B cell (primary cell): Measurements from ENCODE around the gene CCDC146. TPM values are rescaled to one million over a fixed set of nuclear protein-coding genes. Genes with fewer than 3 reads are reported as not detected.

Experiments used
- ATAC-seq: fragments of 200-7000 bp; cut with Tn5 transposase; one replicate; pipeline ENCODE4 v1.10.0; 2021; ENCODE audit warnings: low read depth, mild to moderate bottlenecking, moderate number of reproducible peaks, moderate library complexity
- CTCF ChIA-PET: fragments of 350-600 bp; sonication (Branson Sonifier 250); formaldehyde crosslinking; loops from one replicate; lab custom pipeline; 2021; ENCODE audit warnings: antibody characterized with exemption, inconsistent platforms; lab: Charles Lee
- POLR2A ChIA-PET: fragments of 350-600 bp; sonication (Branson Sonifier 250); formaldehyde crosslinking; loops from one replicate; lab custom pipeline; 2021; ENCODE audit warnings: antibody characterized with exemption; lab: Charles Lee
- DNase-seq: peaks from one replicate; pipeline ENCODE4 v3.0.0; 2013
- H2AFZ ChIP-seq: 2 replicates; pipeline ENCODE4 v1.6.1; 2012; ENCODE audit warnings: mild to moderate bottlenecking, low read depth, low read length; ENCODE audit not compliant: insufficient read depth, poor library complexity, severe bottlenecking
- H3K27ac ChIP-seq, 2 donors: 1 replicate in 1 of 2; 2 replicates in 1 of 2; pipeline ENCODE4 v1.5.1; 2012 to 2013; ENCODE audit warnings: low read length in 2 of 2, mild to moderate bottlenecking in 2 of 2, moderate library complexity in 1 of 2
- H3K27me3 ChIP-seq, 4 experiments: fragments of 200-600 bp in 1 of 4; sonication (generic) in 1 of 4; replicated peaks in 1 of 4; 1 replicate in 2 of 4; 2 replicates in 2 of 4; pipeline versions ENCODE4 v1.6.1 to v1.7.0; 2013 to 2016; ENCODE audit warnings: low read length in 3 of 4, mild to moderate bottlenecking in 2 of 4, mixed read lengths in 1 of 4, moderate library complexity in 1 of 4; ENCODE audit not compliant: insufficient read depth in 4 of 4, control insufficient read depth in 3 of 4; ENCODE audit errors: control extremely low read depth in 1 of 4
- H3K36me3 ChIP-seq, 2 experiments: replicated peaks in 1 of 2; 1 replicate in 1 of 2; 2 replicates in 1 of 2; pipeline versions ENCODE4 v1.6.1 to v1.7.1; 2013; ENCODE audit warnings: low read length in 1 of 2; ENCODE audit not compliant: insufficient read depth in 2 of 2, control insufficient read depth in 1 of 2; ENCODE audit errors: control extremely low read depth in 1 of 2, extremely low read depth in 1 of 2
- H3K4me1 ChIP-seq, 2 donors: fragments of 200-600 bp in 1 of 2; sonication (generic) in 1 of 2; 1 replicate in 1 of 2; 2 replicates in 1 of 2; pipeline versions ENCODE4 v1.5.1 to v1.6.1; 2013 to 2017; ENCODE audit warnings: low read length in 2 of 2; ENCODE audit not compliant: control insufficient read depth in 2 of 2, insufficient read depth in 2 of 2
- H3K4me2 ChIP-seq: replicated peaks from 2 replicates; pipeline ENCODE3; 2012; ENCODE audit warnings: mild to moderate bottlenecking, low read depth, low read length; ENCODE audit not compliant: poor library complexity, severe bottlenecking
- H3K4me3 ChIP-seq, 5 experiments: fragments of 200-600 bp in 1 of 5; sonication (generic) in 1 of 5; 1 replicate in 3 of 5; 2 replicates in 2 of 5; pipeline versions ENCODE4 v1.5.1 to v1.7.0; 2011 to 2016; ENCODE audit warnings: low read length in 4 of 5, mild to moderate bottlenecking in 4 of 5, low read depth in 2 of 5, control low read depth in 1 of 5, moderate library complexity in 1 of 5; ENCODE audit not compliant: insufficient read depth in 1 of 5; ENCODE audit errors: control extremely low read depth in 1 of 5, extremely low read depth in 1 of 5
- H3K79me2 ChIP-seq: fragments of 200-600 bp; sonication (generic); one replicate; pipeline ENCODE4 v1.6.0; 2016; ENCODE audit warnings: low read length; ENCODE audit not compliant: control insufficient read depth, insufficient read depth
- H3K9ac ChIP-seq: fragments of 200-600 bp; sonication (generic); 2 replicates; pipeline ENCODE4 v1.6.1; 2017; ENCODE audit warnings: mild to moderate bottlenecking, low read length, moderate library complexity
- H3K9me3 ChIP-seq, 3 donors: one replicate each; pipeline versions ENCODE4 v1.6.1 to v1.7.1; 2013; ENCODE audit warnings: low read length in 2 of 3; ENCODE audit not compliant: control insufficient read depth in 2 of 3, insufficient read depth in 1 of 3; ENCODE audit errors: control extremely low read depth in 1 of 3
- H4K20me1 ChIP-seq: 2 replicates; pipeline ENCODE4 v1.6.0; 2012; ENCODE audit warnings: mild to moderate bottlenecking, low read length; ENCODE audit not compliant: insufficient read depth, control insufficient read depth, poor library complexity, severe bottlenecking
- H3K27ac Mint-ChIP-seq: one replicate; pipeline ENCODE4 v1.8.0; 2021; ENCODE audit warnings: mixed read lengths
- H3K27me3 Mint-ChIP-seq: one replicate; pipeline ENCODE4 v1.8.0; 2021; ENCODE audit warnings: mixed read lengths
- H3K4me1 Mint-ChIP-seq: one replicate; pipeline ENCODE4 v1.8.0; 2021; ENCODE audit warnings: mixed read lengths
- H3K4me3 Mint-ChIP-seq: one replicate; pipeline ENCODE4 v1.8.0; 2021; ENCODE audit warnings: mixed read lengths
- H3K9me3 Mint-ChIP-seq: one replicate; pipeline ENCODE4 v1.8.0; 2022; ENCODE audit warnings: mixed read lengths; ENCODE audit not compliant: insufficient read depth
- CTCF ChIP-seq: fragments of 200-600 bp; IDR thresholded peaks from one replicate; pipeline ENCODE4 v1.8.0; 2022; ENCODE audit warnings: antibody characterized with exemption, mild to moderate bottlenecking
- EZH2 ChIP-seq: IDR thresholded peaks from 2 replicates; pipeline ENCODE4 v1.6.1; 2012; ENCODE audit warnings: borderline replicate concordance, low read depth, mild to moderate bottlenecking, moderate library complexity, low read length; ENCODE audit not compliant: insufficient read depth, poor library complexity, severe bottlenecking
- WGBS: methylation state at CpG from one replicate; pipeline ENCODE4 v1.1.5; 2013; ENCODE audit warnings: missing lambda C conversion rate; ENCODE audit not compliant: insufficient coverage; 5-methylcytosine and 5-hydroxymethylcytosine counted together
- intact Hi-C: fragments of 100-400 bp; cut with micrococcal nuclease; formaldehyde crosslinking; loops from one replicate; pipeline ENCODE4 v1.10.0; 2022
- polyA plus RNA-seq: library from polyadenylated mRNA; depleted of rRNA; stranded (reverse); fragments of >200 nt; gene quantifications from 2 replicates; pipeline ENCODE4 v1.2.3, GENCODE V29; 2012
- total RNA-seq, 2 donors: library from RNA; stranded (reverse); fragments of 120-200 nt in 1 of 2; gene quantifications; 1 replicate in 1 of 2; 2 replicates in 1 of 2; pipeline versions ENCODE4 v1.2.3 to v1.2.4, GENCODE V29; 2013 to 2022

The CCDC146 gene
- total and polyA plus RNA-seq, 2 donors (not counting 1 experiment from before 2014, with no cell fraction given): 5.6 to 8.5 TPM

- Histone ChIP-seq H3K9ac (no peak overlapping the region), H3K27me3 (no peaks in the 10 kb centered on the region), H3K79me2 (no peaks in the 10 kb centered on the region), H3K36me3 (no peaks in the 10 kb centered on the region), H3K9me3 (no peaks in the 10 kb centered on the region), H3K4me3 (no peak overlapping the region), H4K20me1 (no peaks in the 10 kb centered on the region), H3K4me2 (no peak overlapping the region), H3K27ac (no peak overlapping the region), H3K4me1 (no peaks in the 10 kb centered on the region), H2AFZ (no peak overlapping the region)
- Mint-ChIP-seq H3K27ac (no peak overlapping the region), H3K4me3 (no peak overlapping the region), H3K27me3 (no peaks in the 10 kb centered on the region), H3K4me1 (no peaks in the 10 kb centered on the region), H3K9me3 (no peaks in the 10 kb centered on the region)
- ChIA-PET POLR2A (no interaction called here), CTCF (interaction anchor here (1.1 to 3.3 kb wide), 2 partner anchors 15 to 78 kb away, joined by 3 to 17 read pairs; no protein-coding TSS in a partner anchor)
- ATAC-seq (no peak), DNase-seq (no peak)
- TF ChIP-seq CTCF (no peak), EZH2 (no peak)
- intact Hi-C loops: no loop called here
Observed at GRCh38 chr7:77254429-77254828, 132.0 kb downstream of the CCDC146 start.

GRCh38 chr7:77254915-77255314 is 132.5 kb downstream of the CCDC146 start:
- Mint-ChIP-seq H3K4me3 (no peak overlapping the region), H3K27ac (no peak overlapping the region), H3K4me1 (no peaks in the 10 kb centered on the region), H3K9me3 (no peaks in the 10 kb centered on the region), H3K27me3 (no peaks in the 10 kb centered on the region)
- Histone ChIP-seq H3K4me2 (no peak overlapping the region), H3K79me2 (no peaks in the 10 kb centered on the region), H3K4me1 (no peaks in the 10 kb centered on the region), H2AFZ (no peak overlapping the region), H3K9ac (no peak overlapping the region), H3K36me3 (no peaks in the 10 kb centered on the region), H4K20me1 (no peaks in the 10 kb centered on the region), H3K9me3 (no peaks in the 10 kb centered on the region), H3K27me3 (no peaks in the 10 kb centered on the region), H3K4me3 (no peak overlapping the region), H3K27ac (no peak overlapping the region)
- no CpG with 5 or more reads among the region's 2 CpGs for WGBS
- CTCF ChIA-PET: interaction anchor here (3.3 kb wide), 1 partner anchor 77 kb away, joined by 17 read pairs; no protein-coding TSS in a partner anchor
- POLR2A ChIA-PET: interaction anchor here (0.6 kb wide), 1 partner anchor 100 kb away, joined by 4 read pairs; no protein-coding TSS in a partner anchor
- DNase-seq (no peak), ATAC-seq (no peak)
- TF ChIP-seq EZH2 (no peak), CTCF (no peak)
- intact Hi-C loops: no loop called here
